PC-9 (cell line): ENCODE data around the gene CUEDC2. TPM values are rescaled to one million over a fixed set of nuclear protein-coding genes. Genes with fewer than 3 reads are reported as not detected.

Source experiments
- BruUV-seq: library from RNA; stranded (reverse); fragments of 400-500 nt; replicated peaks from 2 replicates; lab custom pipeline; 2021; lab: Mats Ljungman, UMichigan
- CTCF ChIA-PET: fragments of 300-600 bp; sonication (Branson Sonifier 250); formaldehyde crosslinking; loops from one replicate; lab custom pipeline; 2022; ENCODE audit warnings: antibody characterized with exemption; lab: Charles Lee
- POLR2A ChIA-PET: fragments of 300-600 bp; sonication (Branson Sonifier 250); formaldehyde crosslinking; loops from one replicate; lab custom pipeline; 2022; ENCODE audit warnings: antibody characterized with exemption; ENCODE audit not compliant: unreplicated experiment; lab: Charles Lee
- DNase-seq, 2 experiments: peaks; one replicate each; pipeline versions ENCODE4 v3.0.0 to v3.0.0-alpha.2; 2015 to 2022; ENCODE audit warnings: mixed read lengths in 1 of 2
- H2AFZ ChIP-seq: fragments of 200-600 bp; sonication (generic); 2 replicates; pipeline ENCODE4 v1.8.1; 2017; ENCODE audit warnings: antibody characterized with exemption
- H3F3A ChIP-seq: fragments of 200-600 bp; sonication (generic); 2 replicates; pipeline ENCODE4 v1.8.1; 2017; ENCODE audit warnings: antibody characterized with exemption, mild to moderate bottlenecking, low read depth; ENCODE audit not compliant: insufficient read depth
- H3K27ac ChIP-seq: fragments of 200-600 bp; sonication (generic); 2 replicates; pipeline ENCODE4 v1.6.1; 2016; ENCODE audit warnings: mixed run types
- H3K27me3 ChIP-seq: fragments of 200-600 bp; sonication (generic); 2 replicates; pipeline ENCODE4 v1.6.1; 2016; ENCODE audit warnings: low read depth, mixed run types; ENCODE audit not compliant: insufficient read depth
- H3K36me3 ChIP-seq: fragments of 200-600 bp; sonication (generic); 2 replicates; pipeline ENCODE4 v1.6.1; 2016; ENCODE audit warnings: low read depth, mixed run types
- H3K4me1 ChIP-seq: fragments of 200-600 bp; sonication (generic); replicated peaks from 2 replicates; pipeline ENCODE4 v1.6.1; 2016; ENCODE audit warnings: mixed run types; ENCODE audit not compliant: insufficient read depth
- H3K4me2 ChIP-seq: fragments of 200-600 bp; sonication (generic); 2 replicates; pipeline ENCODE4 v1.6.1; 2017; ENCODE audit warnings: mixed run types
- H3K4me3 ChIP-seq: fragments of 200-600 bp; sonication (generic); 2 replicates; pipeline ENCODE4 v1.6.1; 2016; ENCODE audit warnings: mixed run types
- H3K79me2 ChIP-seq: fragments of 200-600 bp; sonication (generic); 2 replicates; pipeline ENCODE4 v1.6.1; 2017; ENCODE audit warnings: low read depth, mixed run types
- H3K9me2 ChIP-seq: fragments of 200-600 bp; sonication (generic); 2 replicates; pipeline ENCODE4 v1.8.1; 2017; ENCODE audit warnings: mild to moderate bottlenecking; ENCODE audit not compliant: insufficient read depth
- H3K9me3 ChIP-seq: fragments of 200-600 bp; sonication (generic); 2 replicates; pipeline ENCODE4 v1.8.1; 2016; ENCODE audit warnings: low read depth; ENCODE audit not compliant: insufficient read depth
- H4K20me1 ChIP-seq: fragments of 200-600 bp; sonication (generic); 2 replicates; pipeline ENCODE4 v1.8.1; 2017; ENCODE audit not compliant: insufficient read depth
- CTCF ChIP-seq: fragments of 200-600 bp; sonication (generic); conservative IDR thresholded peaks from 2 replicates; pipeline ENCODE4 v1.6.1; 2017; ENCODE audit warnings: mixed run types, antibody characterized with exemption, mild to moderate bottlenecking, moderate library complexity
- EZH2 ChIP-seq: fragments of 200-600 bp; sonication (generic); IDR thresholded peaks from 2 replicates; pipeline ENCODE4 v1.8.0; 2017; ENCODE audit warnings: antibody characterized with exemption, low read depth
- intact Hi-C: fragments of 100-400 bp; cut with micrococcal nuclease; formaldehyde crosslinking; loops from one replicate; pipeline ENCODE4 v1.10.0; 2022; ENCODE audit not compliant: unreplicated experiment
- total RNA-seq: library from RNA; stranded (reverse); gene quantifications from 2 replicates; pipeline ENCODE4 v1.2.3, GENCODE V29; 2021

CUEDC2 gene
- total RNA-seq, 1 experiment from 2014 or later = 46.2 TPM

GRCh38 chr10:102425444-102425843 is 6.9 kb downstream of the CUEDC2 start:
- CTCF ChIA-PET = no interaction called here
- TF ChIP-seq CTCF = no peak
- TF ChIP-seq EZH2 = no peak

GRCh38 chr10:102424916-102425315 is 7.5 kb downstream of the CUEDC2 start:
- no peak for DNase-seq
- no peaks in the 10 kb centered on the region for H3K27me3 ChIP-seq
- no peak overlapping the region for H2AFZ ChIP-seq
- peaks cover 5% of the 10 kb centered on the region; the same call in 1 of the 2 replicates for H3K4me1 ChIP-seq
- ChIA-PET CTCF (no interaction called here), POLR2A (no interaction called here)
- no peaks in the 10 kb centered on the region for H3K36me3 ChIP-seq
- no peaks in the 10 kb centered on the region for H3K9me2 ChIP-seq
- no peaks in the 10 kb centered on the region for H3K79me2 ChIP-seq
- intact Hi-C loops = loop anchor here (5.0 kb wide), 2 partner anchors 37 to 157 kb away; no protein-coding TSS in a partner anchor
- H3K27ac ChIP-seq = no peak overlapping the region
- TF ChIP-seq CTCF (no peak), EZH2 (no peak)
- BruUV-seq = no TSS peak
- no peak overlapping the region for H3K4me3 ChIP-seq
- no peaks in the 10 kb centered on the region for H3K9me3 ChIP-seq
- no peaks in the 10 kb centered on the region for H4K20me1 ChIP-seq
- H3K4me2 ChIP-seq = no peak overlapping the region
- no peaks in the 10 kb centered on the region; the same call in 1 of the 2 replicates for H3F3A ChIP-seq

More at GRCh38 chr10:102425444-102425843, 6.9 kb downstream of the CUEDC2 start:
- Histone ChIP-seq H2AFZ (no peak overlapping the region), H3K4me3 (no peak overlapping the region), H3F3A (no peaks in the 10 kb centered on the region; the same call in 1 of the 2 replicates), H3K4me2 (no peak overlapping the region), H3K27ac (no peak overlapping the region), H3K9me2 (no peaks in the 10 kb centered on the region), H3K36me3 (no peaks in the 10 kb centered on the region), H3K9me3 (no peaks in the 10 kb centered on the region), H3K79me2 (no peaks in the 10 kb centered on the region), H3K4me1 (peaks cover 5% of the 10 kb centered on the region; the same call in 1 of the 2 replicates), H4K20me1 (no peaks in the 10 kb centered on the region), H3K27me3 (no peaks in the 10 kb centered on the region)
- no TSS peak for BruUV-seq
- no peak for DNase-seq
- POLR2A ChIA-PET = no interaction called here
- intact Hi-C loops = no loop called here

GRCh38 chr10:102424145-102424544 is 8.2 kb downstream of the CUEDC2 start:
- H2AFZ ChIP-seq = no peak overlapping the region
- no peaks in the 10 kb centered on the region for H3K79me2 ChIP-seq
- no peak overlapping the region for H3K27ac ChIP-seq
- H3K4me3 ChIP-seq = no peak overlapping the region
- no peaks in the 10 kb centered on the region for H4K20me1 ChIP-seq
- BruUV-seq = no TSS peak
- ChIA-PET CTCF (no interaction called here), POLR2A (no interaction called here)
- intact Hi-C loops = loop anchor here (5.0 kb wide), 2 partner anchors 38 to 158 kb away; no protein-coding TSS in a partner anchor
- peaks cover 5% of the 10 kb centered on the region; the same call in 1 of the 2 replicates for H3K4me1 ChIP-seq
- no peaks in the 10 kb centered on the region for H3K36me3 ChIP-seq
- H3K9me2 ChIP-seq = no peaks in the 10 kb centered on the region
- TF ChIP-seq CTCF (no peak), EZH2 (no peak)
- no peak for DNase-seq
- H3F3A ChIP-seq = no peaks in the 10 kb centered on the region; the same call in 1 of the 2 replicates
- no peak overlapping the region for H3K4me2 ChIP-seq
- H3K9me3 ChIP-seq = no peaks in the 10 kb centered on the region
- no peaks in the 10 kb centered on the region for H3K27me3 ChIP-seq
